ENCODE results near the gene ITPR3.
"Not testable (repeated sequence)": the region's sequence is repeated elsewhere in the genome, so short reads cannot be mapped to it uniquely, and the experiment has no call there.

ITPR3 gene

GRCh38 chr6:33591424-33592032, 29.6 kb upstream of the ITPR3 start:
- no peak for DNase-seq (ENCODE audit: low read depth)

DNA sequence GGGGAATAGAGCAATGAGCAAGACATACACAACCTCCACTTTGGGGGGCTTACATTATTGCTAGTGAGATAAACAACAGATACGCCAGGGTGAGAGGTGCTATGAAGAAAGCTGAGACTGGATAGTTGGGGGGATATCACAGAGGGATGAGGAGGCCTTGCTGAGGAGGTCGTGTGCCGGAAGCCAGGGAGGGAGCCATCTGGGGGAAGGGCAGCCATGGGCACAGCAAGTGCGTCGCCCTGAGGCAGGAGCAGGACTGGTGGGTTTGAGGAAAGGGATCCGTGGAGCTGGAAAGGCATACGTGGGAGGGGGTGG, 28.9 kb upstream of the ITPR3 start:
- DNase-seq (ENCODE audit: low read depth): no peak

GRCh38 chr6:33592595-33593413, 28.3 kb upstream of the ITPR3 start:
- no peak for DNase-seq (ENCODE audit: low read depth)

DNA sequence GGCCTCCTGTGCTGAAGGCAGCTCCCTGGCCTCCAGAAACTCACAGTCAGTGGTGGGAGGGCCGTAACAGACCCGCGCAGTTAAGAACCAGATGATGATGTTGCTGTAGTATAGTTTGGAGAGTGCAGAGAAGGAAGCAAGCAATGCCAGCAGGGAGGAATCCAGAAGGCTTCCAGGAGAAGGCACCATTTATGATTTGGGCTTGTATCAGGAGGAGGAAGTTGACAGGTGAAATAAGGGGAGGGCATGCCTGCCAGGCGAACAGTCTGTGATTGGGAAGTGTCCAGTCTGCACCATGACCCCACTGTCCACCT, 27.8 kb upstream of the ITPR3 start:
- DNase-seq (ENCODE audit: low read depth): no peak

DNA sequence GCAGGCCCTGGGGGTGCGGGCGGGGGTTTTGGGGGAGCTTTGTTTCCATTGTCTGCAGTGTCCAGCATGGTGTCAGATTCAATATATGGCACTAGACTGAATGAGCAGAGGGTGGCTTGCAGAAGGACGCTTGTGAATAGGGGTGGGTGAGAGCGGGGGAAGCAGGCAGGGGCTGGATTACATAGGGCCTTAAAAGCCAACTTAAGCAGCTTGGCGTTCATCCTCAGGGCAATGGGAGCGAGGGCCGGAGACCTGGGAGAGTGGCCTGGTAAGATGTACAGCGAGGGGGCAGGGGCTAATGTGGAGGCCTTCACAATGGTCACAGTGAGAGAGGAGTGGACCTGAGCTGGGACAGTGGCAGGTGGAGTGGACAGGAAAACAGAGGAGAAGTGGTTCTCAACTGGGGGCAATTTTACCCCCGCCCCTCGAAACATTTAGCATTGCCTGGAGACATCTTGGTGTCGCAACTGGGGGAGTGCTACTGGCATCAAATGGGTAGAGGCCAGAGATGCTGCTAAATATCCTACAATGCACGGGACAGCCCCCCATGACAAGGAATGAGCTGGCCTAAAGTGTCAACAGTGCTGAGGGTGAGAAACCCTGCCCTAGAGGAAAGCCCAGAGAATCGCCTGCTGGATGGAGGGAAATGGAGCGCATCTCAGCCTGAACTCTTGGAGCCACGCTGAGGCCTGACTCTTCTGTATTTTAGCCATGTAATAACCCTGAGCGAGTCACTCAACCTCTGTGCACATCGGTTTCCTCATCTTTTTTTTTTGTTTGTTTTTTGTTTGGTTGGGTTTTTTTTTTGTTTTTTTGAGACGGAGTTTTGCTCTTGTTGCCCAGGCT, 25.9 kb upstream of the ITPR3 start:
- no peak for DNase-seq (ENCODE audit: low read depth)

DNA sequence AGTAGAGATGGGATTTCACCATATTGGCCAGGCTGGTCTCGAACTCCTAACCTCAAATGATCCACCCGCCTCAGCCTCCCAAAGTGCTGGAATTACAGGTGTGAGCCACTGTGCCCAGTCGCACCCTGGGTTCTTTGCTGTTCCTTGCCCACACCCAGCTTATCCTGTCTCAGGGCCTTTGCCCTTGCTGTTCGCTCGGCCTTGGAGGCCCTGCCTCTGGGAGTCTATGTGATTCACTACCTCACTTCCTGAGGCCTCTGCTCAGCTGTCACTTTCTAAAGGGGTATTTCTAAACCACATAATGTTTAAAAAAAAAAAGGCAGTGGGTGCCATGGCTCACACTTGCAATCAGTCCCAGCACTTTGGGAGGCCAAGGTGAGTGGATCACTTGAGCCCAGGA, 24.2 kb upstream of the ITPR3 start:
- DNase-seq (ENCODE audit: low read depth): not testable (repeated sequence)

- no peak for DNase-seq (ENCODE audit: low read depth)
Measured at GRCh38 chr6:33597551-33598322, 23.4 kb upstream of the ITPR3 start.

GRCh38 chr6:33599413-33599938, 21.6 kb upstream of the ITPR3 start:
- DNase-seq (ENCODE audit: low read depth): no peak

DNA sequence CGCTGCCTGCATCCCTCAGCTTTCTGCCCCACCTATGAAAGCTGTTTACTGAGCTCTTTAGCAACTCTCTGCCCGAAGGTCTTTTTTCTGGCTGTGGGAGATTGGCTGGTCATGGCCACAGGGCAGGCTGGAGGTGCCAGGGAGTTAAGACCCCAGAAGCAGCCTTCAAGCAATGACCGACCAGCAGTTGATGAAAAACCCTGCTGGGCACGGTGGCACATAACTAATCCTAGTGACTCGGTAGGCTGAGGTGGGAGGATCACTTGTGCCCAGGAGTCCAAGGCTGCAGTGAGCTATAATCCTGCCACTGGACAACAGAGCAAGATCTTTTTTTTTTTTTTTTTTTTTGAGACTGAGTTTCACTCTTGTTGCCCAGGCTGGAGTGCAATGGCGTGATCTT, 20.4 kb upstream of the ITPR3 start:
- DNase-seq (ENCODE audit: low read depth): no peak

DNA sequence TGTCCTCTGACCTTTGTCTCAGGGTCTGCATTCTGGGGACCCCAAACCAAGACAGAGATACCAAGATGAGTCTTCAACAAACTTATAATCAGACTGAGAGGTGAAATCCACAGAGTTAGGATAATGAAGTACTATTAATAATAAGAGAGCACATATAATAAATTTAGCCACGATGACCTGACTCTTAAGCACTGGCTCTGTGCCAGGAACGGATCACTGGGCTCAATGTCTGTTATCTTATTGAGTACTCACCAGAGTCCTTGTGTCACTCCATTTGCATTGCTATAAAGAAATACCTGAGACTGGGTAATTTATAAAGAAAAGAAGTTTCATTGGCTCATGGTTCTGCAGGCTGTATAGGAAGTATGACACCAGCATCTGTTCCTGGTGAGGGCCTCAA, 18.9 kb upstream of the ITPR3 start:
- DNase-seq (ENCODE audit: low read depth): no peak

DNA sequence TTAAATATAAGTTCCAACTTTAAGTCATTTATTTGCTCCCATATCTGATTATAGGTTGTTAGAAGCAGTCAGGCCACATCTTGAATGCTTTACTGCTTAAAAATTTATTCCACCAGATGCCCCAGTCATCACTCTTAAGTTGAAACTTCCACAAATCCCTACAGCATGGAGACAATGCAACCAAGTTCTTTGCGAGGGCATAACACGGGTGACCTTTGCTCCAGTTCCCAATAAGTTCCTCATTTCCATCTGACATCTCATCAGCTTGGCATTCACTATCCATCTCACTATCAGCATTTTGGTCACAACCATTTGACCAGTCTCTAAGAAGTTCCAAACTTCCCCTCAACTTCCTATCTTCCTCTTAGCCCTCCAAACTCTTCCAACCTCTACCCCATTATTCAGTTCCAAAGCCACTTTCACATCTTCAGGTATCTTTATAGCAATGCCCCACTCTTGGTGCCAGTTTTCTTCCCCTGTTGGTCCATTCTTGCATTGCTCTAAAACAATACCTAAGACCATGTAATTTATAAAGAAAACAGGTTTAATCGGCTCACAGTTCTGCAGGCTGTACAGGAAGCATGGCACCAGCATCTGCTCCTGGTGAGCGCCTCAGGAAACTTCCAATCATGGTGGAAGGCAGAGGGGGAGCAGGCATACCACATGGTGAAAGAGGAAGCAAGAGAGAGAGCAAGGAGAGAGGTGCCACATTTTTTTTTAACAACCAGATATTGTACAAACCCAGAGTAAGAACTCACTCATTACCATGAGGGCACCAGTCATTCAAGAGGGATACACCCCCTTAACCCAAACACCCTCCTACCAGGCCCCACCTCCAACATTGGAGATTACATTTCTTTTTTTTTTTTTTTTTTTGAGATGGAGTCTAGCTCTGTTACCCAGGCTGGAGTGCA, 15.9 kb upstream of the ITPR3 start:
- DNase-seq (ENCODE audit: low read depth): no peak

- no peak for DNase-seq (ENCODE audit: low read depth)
Measured at GRCh38 chr6:33606642-33607041, 14.5 kb upstream of the ITPR3 start.

DNA sequence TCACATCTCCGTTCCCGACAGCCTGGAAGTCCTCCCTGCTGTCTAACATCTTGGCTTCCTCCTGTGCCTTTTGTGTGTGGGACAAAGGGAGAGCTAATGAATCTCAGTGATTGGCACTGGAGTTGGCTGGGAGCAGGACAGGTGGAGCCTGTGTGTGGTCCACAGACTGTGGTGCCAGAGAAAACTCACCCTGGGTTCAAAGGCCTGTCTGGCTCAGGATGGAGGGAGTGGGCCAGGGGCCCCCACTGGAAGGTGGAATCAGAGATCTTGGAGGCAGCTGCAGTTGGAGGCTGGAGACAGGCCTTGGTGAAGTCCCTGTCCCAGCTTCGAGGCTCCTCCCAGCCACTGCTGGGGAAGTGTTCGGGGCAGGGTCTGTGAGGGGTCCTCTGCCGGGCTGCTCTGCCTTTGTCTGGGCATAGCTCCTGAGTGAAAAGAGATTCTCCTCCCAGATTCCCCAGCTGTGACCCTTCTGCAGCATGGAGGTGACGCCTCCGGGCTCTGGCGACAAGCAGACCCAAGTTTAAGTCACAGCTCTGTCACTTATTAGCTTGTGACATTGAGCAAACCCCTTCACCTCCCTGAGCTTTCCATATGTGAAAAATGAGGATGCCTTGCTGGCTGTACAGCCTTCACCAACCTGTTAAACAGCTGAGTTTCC, 13.9 kb upstream of the ITPR3 start:
- no peak for DNase-seq (ENCODE audit: low read depth)

DNA sequence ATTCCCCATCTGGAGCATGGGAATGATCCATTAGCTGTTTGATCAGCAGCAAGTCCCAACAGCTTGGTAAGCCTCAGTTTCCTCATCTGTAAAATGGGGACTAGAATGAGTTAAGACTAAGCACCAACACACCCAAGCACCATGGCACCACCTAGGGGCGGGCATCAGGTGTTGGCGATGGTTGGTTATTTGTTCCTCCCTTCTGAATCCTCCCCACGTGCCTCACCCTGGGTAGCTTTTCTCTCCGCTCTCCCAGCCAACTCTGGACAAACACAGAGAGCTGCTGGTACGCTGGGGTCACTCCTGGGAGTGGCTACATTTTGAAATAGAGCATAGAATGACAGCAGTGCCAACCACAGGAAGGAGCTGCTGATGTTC, 13.3 kb upstream of the ITPR3 start:
- DNase-seq (ENCODE audit: low read depth): no peak

DNA sequence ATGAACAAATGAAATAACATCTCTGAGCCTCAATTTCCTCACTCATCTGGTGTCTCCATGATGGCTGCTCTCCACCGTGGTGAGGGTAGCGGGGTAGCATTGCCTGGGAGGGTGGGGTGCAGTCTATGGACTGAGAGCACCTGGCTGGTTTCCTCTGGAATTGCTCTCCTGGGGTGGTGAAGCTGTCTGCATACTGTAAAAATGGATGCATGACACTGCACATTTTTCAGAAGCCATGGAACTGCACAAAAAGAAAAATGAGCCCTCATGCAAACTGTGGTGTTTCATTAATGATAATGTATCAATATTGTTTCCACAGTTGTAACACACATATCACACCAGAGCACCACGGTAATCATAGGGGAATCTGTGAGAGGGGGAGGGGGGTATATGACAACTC, 12.1 kb upstream of the ITPR3 start:
- no peak for DNase-seq (ENCODE audit: low read depth)

- DNase-seq (ENCODE audit: low read depth): no peak
Measured at GRCh38 chr6:33609528-33609927, 11.6 kb upstream of the ITPR3 start.

DNA sequence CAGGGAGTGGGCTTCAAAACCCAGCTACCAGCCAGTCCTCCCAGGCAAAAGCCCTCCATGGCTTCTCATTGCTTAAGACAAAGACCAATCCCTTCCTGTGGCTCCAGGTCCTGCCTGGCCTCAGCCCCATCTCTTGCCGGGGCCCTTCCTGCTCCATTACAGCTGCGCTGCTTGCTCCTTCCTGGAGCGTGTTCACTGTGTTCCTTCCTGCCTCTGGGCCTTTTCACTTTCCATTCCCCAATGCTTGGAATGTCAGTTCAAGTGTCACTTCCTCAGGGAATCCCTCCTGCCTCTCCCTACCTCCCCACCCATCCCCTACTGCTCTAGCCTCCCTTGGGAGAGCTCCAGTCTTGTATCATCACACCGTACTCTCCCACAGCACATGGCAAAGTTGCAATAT, 11.1 kb upstream of the ITPR3 start:
- DNase-seq (ENCODE audit: low read depth): no peak

DNA sequence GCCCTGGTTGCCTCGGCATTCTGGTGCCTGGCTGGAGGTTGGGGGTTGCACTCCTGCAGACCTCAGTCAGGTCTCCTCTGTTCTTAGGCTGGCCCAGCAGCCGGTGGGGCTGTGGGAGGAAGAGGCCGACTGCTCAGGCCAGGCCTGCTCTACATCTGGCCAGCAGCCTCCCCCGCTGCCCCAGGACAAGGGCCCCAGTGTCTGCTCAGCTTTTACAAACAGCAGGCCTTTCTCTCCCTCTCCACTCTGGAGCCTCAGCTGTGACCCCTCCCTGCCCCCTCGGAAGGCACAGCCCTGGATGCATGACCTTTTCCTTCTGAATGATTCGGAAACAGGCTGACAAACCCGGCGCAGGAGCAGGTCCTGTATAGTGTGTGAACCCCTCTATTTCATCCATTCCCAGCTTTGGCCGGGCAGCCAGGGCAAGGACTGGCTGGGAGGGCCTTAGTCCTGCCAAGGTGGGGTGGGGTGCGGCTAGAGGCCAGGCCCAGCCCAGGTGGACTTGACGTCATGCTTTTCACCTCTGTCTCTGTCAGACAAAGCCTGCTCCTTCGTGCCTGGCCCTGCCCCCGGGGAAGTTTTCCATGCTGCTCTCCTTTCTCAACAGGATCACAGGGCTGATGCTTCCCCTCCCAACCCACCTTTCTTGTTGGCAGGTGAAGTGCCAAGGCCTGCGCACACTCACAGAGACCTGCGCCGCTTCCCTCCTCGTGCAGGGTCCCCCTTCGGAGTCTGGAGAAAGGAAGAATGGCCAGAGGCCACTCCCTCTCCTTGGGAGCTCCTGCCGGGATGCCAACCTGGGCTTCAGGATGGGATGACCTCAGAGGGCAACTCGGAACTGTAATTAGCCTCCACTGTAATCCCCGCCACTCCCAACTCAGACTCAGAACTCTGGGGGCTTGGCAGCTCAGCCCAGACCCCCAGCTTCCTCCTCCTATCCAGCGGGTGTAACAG, 10.1 kb upstream of the ITPR3 start:
- DNase-seq (ENCODE audit: low read depth): no peak

DNA sequence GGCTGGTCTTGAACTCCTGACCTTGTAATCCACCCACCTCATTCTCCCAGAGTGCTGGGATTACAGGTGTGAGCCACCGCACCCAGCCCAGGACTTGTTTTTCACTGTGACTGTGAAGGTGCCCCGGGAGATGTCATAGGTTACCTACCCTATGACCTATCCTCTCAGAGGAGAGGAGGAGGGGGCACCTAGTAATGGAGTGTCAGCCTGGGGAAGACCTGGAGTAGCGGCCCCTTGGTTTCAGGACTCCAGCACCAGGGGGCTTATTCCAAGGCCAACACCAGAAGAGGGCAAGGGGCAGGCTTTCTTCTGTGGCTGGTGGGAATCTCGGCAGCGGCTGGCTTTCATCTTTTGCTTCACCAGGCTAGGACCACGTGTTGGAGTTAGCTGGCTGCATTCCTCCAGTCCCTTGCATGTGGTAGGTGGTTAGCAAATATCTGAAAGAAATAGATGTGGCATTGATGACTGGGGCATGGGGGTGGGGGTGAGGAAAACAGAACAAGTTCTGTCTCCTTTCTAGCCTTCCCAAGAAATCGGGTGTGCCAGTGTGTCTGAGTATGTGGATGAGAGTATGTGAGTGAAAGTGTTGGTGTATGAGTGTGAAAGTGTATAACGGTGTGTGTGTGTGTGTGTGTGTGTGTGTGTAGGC, 7.9 kb upstream of the ITPR3 start:
- no peak for DNase-seq (ENCODE audit: low read depth)
